Activated effector memory CD4-positive, alpha-beta T cell treated with anti-CD3 and anti-CD28 coated beads, Interleukin-2, amount 50 U/mL, for 16 hours (primary cell): Measurements from ENCODE around the gene ADRA1B.
"Not testable (repeated sequence)": the region's sequence is repeated elsewhere in the genome, so short reads cannot be mapped to it uniquely, and the experiment has no call there.

Source experiments
- DNase-seq: peaks from one replicate; pipeline ENCODE4 v3.0.0-alpha.2; 2020

The ADRA1B gene

DNA sequence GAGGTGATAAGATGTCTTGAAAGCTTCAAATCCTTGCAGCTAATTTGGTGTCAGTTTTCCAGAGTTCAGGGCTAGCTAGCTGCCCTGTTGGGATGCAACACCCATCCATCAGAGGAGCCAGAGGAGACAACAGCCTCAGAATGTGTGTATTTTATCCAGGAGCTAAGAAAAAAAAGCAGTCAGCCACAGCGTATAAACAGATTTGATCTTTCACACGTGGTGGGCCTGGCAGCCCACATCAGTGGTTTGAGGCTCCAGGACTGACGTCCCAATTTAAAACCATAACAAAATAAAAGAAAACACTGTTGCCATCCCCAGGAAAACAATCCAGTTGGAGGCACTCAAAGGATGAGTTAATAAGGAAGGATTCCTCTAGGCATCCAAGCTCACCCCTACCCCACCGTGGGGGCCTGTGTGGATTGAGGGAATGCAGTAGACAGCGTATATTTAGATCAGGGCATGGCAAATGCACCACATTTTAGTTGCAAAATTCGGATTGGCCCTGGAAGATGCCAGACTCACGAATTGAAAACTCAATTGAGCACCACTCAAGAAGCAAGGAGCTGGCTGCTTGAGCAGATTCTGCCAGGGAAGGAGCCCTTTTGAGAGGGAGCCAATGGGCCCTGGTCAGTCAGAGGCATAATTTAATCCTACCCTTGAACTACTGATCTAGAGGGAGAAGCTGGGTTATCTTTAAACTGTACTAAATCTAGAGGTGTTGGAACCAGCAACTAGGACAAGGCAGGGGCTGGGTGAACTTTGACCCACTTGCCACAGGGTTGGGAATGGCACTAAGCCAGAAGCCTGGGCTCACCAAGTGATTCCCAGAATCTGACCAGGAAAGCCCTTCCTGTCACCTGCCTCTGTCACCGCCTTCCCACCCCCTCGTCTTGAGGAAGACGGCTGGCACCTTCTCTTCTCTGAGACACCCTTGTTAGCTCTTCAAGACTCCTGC lies 17.5 kb downstream of the ADRA1B start:
- no peak for DNase-seq

DNA sequence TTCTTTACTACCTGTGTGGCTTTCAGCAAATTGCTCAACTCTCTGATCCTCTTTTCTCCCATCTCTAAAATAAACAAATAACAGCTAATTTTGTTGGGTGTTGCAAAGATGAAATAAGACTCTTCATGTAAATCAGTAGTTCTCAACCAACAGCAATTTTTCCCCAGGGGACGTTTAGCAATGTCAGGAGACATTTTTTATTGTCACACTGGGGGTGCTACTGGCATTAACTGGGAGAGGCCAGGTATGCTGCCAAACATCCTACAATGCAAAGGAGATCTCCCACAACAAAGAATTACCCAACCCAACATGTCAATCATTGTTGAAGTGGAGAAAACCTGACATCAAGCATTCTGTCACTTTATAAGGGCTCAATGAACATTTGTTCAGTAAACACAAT lies 19.7 kb downstream of the ADRA1B start:
- no peak for DNase-seq

DNA sequence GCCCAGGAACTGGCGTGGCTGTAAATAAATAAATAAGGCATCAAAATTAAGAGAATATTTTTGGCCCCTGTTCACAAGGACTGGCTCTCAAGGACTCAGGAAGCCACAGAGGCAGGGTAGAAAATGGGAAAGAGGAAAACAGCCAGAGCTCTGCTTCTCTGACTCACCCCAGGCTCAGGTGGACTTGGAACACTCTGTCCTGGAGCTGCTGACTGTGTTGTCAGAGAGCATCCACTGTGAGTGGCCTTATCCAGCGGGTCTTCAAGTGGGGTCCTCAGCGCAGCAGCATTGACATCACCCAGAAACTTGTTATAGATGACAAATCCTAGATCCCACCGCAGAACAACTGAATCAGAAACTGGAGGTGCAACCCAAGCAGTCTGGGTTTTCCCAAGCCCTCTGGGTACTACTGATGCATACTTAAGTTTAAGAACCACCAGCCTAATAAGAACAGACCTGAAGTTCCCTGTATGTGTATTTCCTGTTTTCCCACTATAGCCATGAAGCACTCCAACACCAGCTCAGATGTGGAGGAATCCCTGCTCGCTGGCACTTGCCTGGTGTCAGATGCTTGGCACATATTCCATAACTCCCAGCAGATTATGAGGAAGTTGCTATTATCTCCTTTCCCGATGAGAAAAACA lies 20.5 kb downstream of the ADRA1B start:
- no peak for DNase-seq

DNA sequence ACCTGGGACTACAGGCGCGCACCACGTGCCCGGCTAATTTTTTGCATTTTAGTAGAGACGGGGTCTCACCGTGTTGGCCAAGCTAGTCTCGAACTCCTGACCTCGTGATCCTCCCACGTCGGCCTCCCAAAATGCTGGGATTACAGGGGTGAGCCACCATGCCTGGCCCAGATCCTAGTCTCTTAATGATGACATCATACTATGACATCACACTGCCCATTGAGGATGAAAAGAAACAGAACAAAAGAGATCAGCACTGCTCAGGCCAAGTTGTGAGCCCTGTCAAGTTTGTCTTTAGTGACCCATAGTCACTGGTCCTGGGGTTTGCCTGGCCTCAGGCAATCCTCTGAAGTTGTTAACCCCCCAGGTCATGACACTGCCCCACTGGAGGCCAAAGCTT lies 21.3 kb downstream of the ADRA1B start:
- DNase-seq, result no peak

DNA sequence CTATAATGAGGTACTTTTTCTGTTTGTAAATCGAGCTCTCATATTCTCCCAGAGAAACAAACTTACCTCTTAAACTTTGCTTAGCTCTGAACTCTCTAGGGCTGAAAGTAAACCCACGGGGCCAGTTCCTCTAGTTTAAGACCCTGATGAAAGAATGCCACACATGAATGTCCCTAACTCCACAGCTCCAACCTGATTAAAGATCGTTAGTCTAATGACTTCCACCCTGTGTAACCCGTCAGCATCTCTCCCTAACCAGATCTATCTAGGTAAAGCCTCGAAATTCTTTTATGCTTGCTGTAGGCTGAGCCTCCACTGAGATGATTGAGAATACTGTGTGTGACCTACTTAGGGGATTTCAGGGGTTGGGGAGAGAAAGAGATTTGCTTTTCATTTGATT lies 27.0 kb downstream of the ADRA1B start:
- DNase-seq, result no peak

DNA sequence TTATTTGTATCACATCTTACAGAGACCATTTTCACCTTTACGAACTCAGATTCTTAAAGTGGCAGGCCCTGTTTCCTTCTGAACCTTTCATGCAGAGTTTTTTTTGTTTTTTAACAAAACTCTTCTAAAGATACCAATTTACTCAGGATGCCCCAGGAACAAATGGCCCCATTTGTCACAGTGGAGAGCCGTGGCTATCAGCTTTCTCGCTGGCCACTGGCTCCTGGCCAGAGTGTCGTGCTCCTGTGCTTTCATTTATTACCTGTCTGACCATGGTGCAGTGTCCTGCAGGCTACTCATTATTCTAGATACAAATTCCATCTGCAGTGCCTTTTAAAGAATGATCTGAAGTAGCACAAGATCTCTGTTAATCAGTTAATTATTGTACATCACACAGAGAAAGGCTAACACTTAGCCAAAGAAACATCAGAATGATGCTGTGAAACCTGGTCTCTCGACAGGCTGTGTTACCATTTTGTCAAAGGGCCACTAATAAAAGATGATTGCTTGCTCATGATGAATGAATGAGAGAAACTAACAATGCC lies 27.8 kb downstream of the ADRA1B start:
- no peak for DNase-seq

DNA sequence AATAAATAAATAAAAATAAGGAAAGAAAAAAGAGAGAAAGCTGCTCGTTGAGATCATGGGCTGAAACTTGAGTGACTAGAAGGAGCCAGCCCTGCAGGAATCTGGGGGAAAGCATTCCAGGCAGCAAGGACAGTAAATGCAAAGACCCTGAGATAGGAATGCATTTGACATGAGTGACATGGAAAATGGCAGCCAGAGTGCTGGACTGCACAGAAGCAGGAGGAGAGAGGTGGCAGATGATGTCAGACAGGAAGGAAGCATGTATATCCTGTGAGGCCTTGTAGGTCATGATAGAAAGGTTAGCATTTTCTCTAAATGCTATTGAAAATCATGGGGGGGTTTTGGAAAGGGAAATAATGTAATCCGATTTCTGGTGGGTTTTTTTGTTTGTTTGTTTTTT lies 29.1 kb downstream of the ADRA1B start:
- DNase-seq, result no peak

DNA sequence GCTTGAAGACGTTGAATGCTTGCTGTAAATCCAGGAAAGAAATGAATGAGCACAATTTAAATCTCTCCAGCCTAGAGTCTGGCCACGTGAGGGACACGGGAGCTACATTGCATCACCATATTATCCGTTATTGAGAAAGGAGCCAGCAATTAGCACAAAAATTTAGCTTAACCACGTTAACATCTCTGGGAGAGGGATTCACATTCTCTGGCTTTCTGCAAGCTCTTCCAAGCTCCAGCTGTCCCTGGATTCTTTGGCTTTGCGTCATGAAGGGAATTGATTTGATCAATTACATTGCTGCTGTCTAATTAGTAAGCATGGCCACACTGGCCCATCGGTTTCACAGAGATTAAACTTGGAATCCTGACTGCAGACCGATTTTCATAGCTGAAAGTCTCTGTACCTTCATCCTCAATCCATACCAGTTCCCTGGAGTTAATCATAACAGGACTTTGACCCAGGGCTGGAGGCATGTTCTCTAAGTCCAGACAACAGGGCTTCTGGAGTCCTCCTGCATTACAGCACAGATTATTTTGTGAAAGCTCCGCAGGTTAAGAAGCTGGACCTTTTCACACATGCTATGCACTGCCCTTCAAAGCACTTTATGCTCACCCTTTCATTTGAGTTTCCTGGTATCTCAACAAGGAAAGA lies 31.6 kb downstream of the ADRA1B start:
- no peak for DNase-seq

DNA sequence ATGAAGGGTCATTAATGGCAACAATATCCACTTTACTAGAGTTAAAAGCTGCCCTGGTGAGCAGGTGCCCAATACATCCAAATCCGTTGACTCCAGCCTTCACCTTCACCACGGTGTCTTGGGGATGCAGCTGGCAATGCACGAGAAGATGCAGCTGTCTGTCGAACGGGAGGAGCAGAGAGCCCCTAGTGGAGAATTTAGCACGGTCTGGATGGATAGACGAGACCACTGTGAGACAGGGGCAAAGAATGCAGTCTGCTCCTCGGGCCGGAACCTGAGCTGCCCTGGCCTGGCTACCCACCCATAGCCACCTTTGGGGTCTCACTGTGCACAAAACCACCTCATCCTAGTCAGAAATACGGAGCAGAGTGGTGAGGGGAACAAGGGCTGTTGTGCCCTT lies 35.1 kb downstream of the ADRA1B start:
- DNase-seq, result no peak

DNA sequence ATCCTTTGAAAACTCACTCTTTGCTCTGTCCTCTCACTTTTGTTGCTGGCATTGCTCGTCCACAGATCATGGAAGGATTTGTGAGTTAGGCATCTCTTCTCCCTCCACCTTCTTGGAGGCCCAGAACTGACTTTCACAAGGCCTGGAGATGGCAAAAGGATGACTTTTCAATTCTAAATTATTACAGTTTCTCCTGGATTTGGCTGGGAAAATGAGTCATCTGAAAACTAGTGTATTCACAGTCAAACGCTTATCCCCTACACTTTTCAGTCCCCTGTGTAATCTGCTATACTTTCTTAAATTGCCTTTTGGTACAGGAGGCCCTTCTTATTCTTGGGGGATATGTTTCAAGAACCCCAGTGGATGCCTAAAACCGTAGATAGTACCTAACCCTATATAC lies 35.6 kb downstream of the ADRA1B start:
- DNase-seq, result no peak

DNA sequence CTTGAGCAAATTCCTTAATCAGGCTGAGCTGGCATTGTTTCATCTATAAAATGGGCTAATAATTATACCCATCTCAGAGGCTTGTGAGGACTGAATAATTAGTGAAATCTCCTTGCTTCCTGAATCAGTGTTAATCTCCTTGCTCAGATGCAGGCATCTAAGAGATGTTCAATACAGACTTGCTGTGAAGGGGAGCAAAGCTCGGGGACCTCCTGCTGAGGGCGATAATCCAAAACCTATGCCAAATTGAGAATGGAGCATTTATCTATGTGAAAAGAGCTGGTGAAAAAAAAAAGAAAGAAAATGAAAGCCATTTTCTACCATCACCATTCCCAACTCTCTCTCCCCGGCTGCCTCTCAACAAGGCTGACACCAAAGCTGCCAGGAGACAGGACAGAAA lies 37.3 kb downstream of the ADRA1B start:
- DNase-seq, result no peak

DNA sequence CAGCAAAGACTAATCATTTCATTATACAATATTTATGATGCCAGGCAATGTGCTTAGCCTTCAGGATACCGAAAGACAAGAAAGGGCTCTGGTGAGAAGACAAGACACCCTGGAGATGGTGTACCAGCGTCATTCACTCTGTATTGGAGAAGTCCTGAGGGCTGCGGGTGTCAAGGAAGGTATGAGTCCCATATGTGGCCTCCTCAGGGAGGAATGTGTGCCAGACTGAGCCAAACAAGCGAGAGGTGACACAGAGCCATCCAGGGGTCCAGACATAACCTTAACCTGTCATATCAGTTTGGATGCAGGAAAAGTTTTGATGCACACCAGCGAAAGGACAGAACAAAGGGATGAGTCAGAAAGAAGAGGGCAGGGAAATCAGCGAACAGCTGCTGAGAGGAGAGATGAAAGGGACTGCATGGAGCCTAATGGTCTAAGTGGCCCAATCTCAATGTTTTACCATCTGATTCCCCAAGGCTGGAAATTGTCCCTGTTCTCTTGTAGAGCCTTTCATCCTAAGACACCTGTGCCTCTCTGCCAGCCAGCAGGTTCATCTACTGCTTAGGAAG lies 38.9 kb downstream of the ADRA1B start:
- no peak for DNase-seq

DNA sequence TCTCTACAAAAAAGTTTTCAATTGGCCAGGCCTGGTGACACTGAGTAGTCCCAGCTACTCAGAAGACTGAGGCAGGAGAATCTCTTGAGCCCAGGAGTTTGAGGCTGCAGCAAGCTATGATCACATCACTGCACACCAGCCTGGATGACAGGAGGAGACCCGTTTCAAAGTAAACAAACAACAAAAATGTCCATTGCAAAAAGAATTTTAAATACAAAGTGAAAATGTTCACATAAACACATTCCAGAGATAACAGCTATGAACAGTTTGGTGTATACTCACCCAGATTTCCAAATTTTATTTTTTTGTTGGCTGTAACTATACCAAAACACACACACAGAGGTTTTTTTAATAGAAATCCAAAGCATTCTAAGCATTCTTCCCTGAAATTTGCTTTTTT lies 39.8 kb downstream of the ADRA1B start:
- no peak for DNase-seq

DNA sequence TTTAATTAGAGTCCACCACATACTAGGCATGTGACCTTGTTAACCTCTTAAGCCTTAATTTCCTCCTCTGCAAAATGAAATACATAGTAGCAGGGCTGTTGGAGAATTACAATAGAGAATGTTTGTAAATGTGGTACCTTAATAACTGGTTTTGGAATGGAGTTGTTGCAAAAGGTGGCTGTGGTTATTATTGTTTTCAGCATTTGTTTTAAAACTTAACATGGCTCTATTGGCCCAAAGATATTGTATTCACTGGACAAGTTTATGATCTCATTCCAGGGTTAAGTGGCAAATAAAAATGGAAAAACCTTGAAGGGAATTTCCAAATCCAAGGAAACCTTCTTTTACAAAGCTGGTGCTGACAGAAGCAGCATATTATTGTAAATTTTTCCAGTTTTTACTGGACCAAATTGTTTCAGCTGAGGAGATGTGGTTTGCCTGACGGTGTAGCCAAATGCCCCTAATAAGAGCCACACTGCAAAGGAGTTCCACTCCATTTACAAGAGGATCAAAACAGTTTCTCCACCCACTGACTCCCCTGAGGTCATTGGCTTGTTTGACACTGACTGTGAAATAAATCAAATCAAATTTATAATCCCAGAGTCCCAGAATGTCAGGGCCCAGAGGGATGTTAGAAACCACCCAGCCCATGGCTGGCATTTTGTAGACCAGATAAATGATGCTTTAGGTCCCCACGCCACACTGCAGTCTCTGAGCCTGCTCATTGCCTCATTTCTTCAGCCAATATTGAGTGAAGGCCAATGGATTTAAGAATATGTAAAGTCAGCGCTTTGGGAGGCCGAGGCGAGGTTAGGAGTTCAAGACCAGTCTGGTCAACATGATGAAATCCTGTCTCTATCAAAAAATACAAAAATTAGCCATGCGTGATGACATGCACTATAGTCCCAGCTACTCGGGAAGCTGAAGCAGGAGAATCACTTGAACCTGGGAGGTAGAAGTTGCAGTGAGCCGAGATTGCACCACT lies 45.2 kb downstream of the ADRA1B start:
- DNase-seq, result no peak

DNA sequence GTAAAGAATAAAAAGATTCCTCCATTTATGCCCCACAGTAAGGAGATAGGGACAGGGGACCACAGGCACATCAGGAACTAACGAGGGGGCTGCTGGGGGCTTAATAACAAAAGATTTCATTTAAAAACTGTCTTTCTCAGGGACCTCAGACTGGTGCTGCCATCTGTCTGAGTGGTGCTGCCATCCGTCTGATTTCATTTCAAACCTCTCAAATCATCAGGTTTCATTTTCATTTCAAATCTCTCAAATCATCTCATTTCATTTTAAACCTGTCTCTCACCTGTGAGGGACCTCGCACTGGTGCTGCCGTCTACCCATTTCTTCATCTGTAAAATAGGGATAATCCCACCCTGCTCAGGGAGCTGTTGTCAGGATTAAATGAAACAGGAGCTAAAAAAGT lies 45.9 kb downstream of the ADRA1B start:
- no peak for DNase-seq

DNA sequence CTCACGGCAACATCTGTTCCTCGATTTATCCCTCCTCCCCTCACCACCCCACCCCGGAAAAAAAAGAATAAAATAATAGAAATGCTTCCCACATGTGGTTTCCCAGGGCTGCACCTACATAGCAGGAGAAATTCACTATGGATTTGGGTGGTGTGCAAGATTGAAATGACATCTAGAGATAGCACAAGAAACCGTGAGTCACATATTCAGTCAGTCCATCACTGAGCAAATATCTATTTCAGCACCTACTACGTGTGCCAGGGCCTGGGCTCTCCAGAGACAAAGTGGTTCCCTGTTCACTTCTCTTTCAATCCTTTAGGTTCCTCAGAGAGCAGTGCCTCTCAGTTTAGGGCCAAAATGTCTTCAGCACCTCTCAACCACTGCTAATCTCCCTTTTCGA lies 47.7 kb downstream of the ADRA1B start:
- no peak for DNase-seq

DNA sequence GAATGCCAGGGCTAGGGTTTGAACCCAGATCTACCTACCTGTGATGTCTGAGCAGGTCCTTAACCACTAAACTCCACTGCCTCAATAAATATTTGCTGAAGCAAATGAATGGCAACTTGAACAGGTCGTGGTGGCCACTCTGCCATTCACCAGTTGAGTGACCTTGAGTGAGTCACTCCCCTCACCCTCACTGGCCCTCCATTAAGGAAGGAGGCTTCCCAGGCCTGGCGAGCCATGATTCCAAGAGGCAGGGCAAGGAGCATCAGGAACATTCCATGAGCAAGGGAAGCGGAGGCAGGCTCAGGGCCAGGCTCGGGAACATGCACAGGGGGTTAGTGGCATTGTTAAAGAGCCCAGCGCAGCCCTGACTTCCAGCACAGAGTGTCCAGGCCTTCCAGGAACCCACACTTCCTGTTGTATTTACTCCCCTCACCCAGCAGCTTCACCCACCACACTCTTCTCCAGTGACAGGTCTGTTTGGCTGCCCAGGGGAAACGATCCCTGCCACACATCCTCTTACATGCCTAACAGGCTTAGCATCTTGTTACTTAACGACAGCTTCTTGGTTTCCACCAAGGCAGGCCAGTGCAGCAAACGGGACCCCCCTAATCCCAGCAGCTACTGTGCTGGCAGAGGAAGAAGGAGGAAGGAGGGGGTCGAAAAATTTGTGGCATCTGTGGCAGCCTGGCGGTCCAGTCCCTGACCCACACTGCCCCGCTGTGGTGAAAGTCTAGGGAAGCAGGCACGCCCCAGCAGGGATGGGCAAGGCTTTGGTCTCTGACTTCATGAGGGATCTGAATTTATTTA lies 49.0 kb downstream of the ADRA1B start:
- DNase-seq, result no peak

DNA sequence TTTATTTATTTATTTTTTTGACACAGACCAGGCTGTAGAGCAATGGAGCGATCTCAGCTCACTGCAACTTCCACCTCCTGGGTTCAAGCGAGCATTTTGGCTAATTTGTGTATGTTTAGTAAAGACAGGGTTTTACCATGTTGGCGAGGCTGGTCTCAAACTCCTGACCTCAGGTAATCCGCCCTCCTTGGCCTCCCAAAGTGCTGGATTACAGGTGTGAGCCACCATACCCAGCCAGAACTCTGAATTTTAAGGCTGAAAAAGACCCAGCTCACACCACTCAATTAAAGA lies 49.5 kb downstream of the ADRA1B start:
- DNase-seq, result not testable (repeated sequence)

DNA sequence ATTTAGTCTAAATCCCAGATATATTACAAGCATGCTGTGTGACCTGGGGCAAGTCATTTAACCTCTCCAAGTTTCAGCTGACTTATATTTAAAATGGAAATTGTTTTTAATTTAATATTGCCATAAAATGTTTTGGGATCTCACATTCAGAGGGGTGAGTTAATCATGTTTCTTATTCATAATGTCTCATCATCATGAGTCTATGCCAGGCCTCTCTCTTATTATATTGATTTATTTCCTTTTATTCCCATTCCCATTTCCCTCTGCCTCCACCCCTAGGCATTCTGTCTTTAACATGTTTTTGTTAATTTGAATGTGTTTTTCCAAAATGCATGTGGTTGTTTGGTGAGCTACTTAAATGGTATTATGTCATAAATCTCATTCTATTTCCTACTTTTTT lies 53.7 kb downstream of the ADRA1B start:
- no peak for DNase-seq

DNA sequence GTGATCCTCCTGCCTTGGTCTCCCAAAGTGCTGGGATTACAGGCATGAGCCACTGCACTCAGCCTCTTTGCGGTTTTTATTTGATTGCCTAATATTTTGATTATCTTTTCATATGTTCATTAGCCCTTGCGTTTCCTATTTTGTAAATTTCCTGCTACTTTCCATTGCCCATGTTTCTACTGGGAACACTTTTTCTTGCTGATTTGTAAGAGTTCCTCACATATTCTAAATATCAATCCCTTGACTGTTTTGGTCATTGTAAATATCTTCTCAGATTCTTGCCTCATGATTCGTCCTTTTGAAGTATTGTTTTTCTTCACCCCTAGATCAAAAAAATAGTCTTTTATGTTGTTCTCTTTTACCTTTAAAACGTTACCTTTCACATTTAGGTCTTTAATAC lies 54.8 kb downstream of the ADRA1B start:
- DNase-seq, result no peak

DNA sequence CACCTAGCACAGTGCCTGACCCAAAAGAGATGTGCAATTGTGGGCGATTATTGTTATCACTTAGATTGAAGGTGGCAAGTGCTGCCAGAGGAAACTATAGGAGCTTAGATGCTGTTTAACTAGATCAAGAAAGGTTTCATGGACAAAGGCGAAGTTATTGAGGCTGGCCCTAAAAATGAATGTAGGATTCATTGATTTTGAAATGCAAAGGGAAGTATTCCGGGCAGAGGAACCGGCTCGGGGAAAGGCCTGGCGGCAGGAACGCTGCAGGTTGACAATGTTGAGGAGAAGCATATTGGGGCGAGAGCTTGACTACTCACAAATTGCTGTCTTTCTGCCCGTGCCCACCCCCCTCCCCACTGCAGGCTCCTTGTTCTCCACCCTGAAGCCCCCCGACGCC lies 55.2 kb downstream of the ADRA1B start:
- DNase-seq, result no peak
